HG03280 (cell line): ENCODE data around the gene TMEM167A.
A peak's percentile ranks its signal among the peaks of the same experiment; 100 is the strongest.

Source experiments
- ATAC-seq: cut with Tn5 transposase; IDR thresholded peaks from one replicate; pipeline ENCODE4 v1.9.1; 2021; ENCODE audit warnings: mild to moderate bottlenecking, moderate library complexity; ENCODE audit not compliant: unreplicated experiment

Gene TMEM167A

GRCh38 chr5:83076742-83077661, at the start of gene TMEM167A, which contains the start of gene XRCC4:
TSS of gene TMEM167A (minus strand) at chr5:83077394. CDS start at chr5:83077323, 71 bp downstream.
TSS of gene XRCC4 (plus strand) at chr5:83077547. CDS start at chr5:83104920, 27,373 bp downstream.
- ATAC-seq: peak; percentile 99

DNA sequence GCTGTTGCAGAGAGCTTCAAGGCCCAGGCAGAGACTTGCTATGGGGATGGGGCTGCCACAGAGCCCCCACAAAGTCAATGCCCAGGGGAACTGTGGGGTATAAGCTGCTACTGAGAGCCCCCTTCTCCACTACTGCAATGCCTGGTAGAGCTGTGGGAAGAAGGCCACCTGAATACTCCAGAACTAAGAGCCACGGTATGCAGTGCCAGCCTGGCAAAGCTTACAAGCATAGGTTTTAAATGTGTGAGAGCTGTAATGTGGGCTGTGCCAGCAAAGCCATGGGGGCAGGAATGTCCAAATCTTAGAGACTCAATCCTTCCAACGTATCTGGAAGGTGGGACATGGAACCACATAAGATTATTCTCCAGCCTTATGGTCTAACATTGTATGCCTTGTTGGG, 49.3 kb upstream of the TMEM167A start:
- no peak for ATAC-seq

DNA sequence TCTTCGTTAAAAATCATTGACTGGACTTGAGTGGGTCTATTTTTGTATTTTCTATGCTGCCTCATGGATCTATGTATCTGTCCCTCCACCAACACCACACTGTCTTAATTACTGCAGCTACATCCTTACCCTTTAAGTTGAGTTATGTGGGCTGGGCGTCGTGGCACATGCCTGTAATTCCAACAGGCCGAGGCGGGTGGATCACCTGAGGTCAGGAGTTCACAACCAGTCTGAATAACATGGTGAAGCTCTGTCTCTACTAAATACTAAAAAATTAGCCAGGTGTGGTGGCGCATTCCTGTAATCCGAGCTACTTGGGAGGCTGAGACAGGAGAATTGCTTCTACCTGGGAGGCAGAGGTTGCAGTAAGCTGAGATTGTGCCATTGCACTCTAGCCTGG, 48.4 kb upstream of the TMEM167A start:
- no peak for ATAC-seq

GRCh38 chr5:83124593-83124992, 47.4 kb upstream of the TMEM167A start:
- ATAC-seq: no peak

GRCh38 chr5:83118976-83119375, 41.8 kb upstream of the TMEM167A start:
- no peak for ATAC-seq

DNA sequence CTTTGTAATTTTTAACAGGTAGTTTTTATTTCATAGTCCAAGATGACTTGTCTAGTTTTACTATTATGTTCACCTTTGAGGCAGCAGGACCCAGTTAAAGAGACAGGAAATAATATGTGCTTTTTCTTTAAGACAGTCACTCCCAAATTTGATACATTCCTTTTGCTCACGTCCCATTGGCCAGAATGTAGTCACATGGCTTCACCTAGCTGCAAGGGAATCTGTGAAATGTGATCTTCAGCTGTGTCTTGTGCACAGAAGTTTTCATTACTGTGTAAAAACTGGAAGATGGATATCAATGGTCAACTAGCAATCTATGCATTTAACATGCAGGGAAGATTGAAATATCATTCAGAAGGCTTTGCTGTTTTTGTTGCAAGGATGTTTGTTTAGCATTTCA, 41.3 kb upstream of the TMEM167A start:
- no peak for ATAC-seq

DNA sequence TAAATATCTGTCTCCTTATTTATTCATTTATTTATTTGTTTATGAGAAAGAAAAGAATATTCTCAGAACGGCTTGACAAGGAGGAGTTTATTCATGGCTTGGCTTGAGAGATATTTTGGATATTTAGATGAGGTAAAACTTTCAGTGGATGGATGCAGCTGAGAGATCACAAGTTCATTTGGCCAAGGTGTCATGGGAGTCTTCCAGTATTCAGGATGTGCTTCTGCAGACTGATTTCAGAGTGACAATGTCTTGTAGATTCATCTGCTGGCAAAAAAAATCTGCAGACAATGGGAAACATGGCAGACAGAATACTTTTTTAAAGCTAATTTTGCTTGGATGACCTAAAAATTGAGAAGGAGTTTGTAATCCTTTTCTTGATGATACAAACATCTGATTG, 38.6 kb upstream of the TMEM167A start:
- ATAC-seq: no peak

GRCh38 chr5:83109380-83109779, 32.2 kb upstream of the TMEM167A start:
- no peak for ATAC-seq

DNA sequence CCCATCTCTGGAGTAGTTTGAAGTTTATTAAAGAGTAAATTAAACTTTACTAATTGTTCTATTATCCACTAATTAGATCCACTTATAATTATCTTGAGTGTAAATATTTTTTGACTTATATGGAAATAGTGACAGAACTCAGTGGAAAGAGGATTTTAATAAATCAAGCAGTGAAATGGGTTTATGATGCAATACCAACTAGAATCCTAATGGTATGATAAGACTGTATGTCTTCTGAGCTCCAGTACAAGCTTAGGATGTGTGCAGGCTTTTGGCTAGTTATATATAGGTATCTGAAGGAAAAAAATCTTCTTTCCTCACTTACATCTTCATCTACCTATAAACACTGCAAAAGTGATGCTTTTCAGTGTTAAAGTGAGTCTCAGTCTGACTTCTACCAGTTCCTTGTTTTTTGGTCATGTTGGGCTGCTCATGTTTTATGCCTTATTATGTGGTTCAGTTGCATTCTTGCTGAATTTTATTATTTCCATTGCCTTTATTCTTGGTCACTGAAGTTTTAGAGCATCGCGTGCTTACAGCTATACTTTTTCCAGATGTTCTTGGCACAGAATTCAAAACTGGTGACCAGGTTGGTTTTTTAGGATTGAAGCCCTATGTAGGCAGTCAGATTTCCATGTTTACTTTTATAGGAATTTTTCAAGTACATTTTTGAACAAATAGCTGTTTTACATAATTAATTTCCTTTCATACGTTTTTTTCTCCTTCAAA, 30.7 kb upstream of the TMEM167A start:
- ATAC-seq: no peak

GRCh38 chr5:83104021-83104420, 26.8 kb upstream of the TMEM167A start:
- ATAC-seq: no peak

DNA sequence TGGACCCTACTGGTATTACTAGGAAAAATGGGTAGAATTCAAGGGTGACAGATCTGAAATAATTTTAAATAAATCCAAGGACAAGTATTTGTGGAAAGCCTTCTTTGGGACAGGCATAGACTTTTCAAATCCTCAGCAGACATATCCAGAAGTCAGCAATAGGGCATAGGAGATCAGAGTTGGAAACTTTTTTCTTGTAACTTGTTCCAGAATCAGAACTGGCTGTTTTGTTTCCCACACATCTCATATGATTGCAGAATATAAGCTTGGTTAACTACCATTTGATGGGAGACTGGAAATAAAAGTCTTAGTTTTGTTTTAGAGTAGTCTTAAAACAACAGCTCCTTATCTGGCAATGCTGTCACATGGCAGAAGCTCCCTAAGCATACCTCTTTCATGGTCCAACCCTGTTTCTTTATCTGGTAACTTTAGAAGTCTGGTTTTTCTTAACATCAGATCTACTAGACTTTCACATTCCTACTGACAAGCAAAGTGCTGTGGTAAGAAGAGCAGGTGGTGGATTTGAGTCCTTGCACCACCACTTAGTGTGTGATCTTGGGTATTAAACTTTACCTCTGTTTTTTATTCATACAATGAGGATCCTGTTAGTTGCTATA, 25.3 kb upstream of the TMEM167A start:
- no peak for ATAC-seq

GRCh38 chr5:83101514-83101913, 24.3 kb upstream of the TMEM167A start:
- no peak for ATAC-seq

DNA sequence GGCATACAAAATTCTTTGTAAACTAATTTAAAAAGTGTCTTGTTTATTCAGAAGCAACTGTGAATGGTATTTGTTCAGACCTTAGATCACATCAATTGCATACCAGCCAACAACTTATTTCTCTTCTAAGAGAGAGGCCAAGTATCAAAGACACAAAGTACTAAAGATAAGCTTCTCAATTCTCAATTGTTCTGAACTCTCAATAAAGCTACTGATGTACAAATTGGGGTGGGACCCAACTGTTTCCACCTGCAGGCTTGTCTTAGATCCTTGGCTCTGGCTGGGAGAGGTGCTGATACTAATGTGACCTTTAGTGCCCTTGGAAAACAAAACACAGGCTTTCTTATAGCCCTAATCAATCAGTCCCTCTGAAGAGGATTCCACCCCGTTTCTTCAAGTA, 22.3 kb upstream of the TMEM167A start:
- no peak for ATAC-seq

DNA sequence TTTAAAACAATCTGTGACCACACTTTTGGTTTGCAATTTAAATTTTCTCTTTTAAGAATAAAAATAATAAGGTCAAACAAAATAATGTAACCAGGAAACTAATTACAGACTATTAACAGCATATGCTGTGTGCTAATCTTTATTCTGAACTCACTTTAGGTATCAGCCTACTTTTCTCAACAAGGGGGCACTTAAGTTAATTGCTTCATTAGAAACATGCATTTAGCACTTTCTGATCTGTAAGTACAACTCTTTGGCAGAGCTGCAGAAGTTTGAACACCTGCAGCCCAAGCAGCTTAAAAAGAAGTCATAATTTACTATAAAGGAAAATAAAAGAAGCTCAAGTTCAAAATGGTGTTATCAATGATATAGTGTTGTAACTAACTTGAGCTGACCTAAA, 21.8 kb upstream of the TMEM167A start:
- no peak for ATAC-seq

- no peak for ATAC-seq
Measured at GRCh38 chr5:83097689-83098231, 20.6 kb upstream of the TMEM167A start.

DNA sequence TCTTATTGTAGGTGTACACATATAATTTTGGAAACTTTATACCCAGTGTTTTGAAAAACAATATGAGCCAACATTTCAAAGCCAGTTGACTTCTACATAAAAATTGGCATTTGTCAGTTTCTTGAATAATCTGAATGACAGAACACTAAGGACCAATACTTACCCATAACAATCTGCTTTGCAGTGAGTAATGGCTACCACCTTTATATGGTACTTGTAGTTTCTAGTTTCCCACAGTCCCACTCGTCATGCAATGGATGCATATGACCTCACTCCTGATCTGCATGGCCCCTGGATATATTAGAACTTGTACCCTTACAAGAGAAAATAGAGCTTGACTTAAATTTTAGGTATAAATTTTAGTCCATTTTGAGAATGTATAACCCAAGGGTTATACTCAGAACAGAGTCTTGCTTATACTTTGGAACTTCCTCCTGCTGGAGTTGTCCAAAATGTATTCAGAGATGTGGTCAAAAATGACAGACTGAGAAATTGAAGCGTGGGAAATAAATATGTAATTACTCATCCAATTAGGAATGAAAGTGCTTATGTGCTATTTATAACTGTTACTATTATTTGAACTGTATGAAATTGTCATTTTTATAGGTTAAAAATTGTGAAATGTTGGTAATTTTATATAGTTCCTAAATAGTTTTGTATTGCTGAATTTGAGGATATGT, 19.6 kb upstream of the TMEM167A start:
- ATAC-seq: no peak

DNA sequence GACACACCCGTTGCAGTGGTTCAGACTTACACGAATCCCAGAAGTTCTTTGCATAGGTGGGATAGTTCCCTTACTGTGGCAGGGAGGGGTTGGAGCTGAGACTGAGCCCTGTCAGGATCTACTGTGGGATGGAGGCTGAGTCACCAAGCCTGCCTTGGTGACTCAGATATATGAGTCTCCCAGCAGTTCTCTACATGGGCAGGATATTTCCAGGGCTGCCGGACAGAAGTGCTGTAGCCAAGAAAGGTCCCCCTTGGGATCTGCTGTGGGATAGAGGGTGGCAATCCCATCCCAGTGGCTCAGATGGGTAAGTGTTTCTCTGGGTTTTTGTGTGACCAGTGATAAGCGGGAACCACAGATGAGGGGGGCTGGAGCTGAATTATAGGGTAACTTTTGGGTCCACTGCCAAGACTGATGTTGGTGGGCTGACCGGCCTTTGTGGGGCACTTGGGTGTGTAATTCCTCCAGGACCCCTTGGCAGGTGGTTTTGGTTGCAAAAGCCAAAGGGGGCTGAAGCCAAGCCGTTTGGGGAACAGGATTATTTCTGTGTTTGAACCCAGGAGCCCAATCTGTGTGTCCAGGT, 18.9 kb upstream of the TMEM167A start:
- ATAC-seq: no peak

GRCh38 chr5:83095163-83095956, 18.2 kb upstream of the TMEM167A start:
- ATAC-seq: no peak

DNA sequence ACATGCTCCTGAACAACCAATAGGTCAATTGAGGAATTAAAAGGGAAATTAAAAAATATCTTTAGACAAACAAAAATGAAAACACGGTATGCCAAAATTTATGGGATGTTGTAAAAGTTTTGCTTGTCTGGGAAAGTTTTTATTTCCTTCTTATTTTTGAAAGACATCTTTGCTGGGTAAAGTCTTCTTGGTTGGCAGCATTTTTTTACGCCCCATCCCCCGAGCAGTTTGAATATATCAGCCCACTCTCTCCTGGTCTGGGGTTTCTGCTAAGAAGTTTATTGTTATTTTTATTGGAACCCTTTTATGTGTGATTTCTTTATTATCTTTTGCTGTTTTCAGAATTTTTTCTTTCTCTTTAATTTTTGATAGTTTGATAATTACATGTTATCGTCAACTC, 16.5 kb upstream of the TMEM167A start:
- ATAC-seq: no peak

DNA sequence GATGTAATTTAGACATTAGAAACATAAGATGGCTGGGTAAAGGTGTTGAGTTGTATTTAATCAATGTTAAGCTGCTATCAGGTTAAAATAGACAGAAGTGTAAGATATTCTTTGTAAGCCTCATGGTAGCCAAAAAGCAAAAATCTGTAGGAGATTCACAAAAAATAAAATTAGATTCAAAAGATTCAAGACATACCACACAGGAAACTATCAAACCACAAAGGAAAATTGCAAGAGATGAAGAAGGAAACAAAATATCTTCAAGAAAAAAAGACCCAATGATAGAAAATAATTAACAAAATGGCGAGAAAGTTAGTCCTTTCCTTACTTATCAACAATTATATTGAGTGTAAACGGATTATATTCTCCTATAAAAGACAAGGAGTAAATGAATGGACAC, 15.4 kb upstream of the TMEM167A start:
- ATAC-seq: no peak
